Peyer's patch (tissue), 4 donors: ENCODE results near the gene RAMP3.

Experiments used
- POLR2A ChIP-seq, 2 donors: fragments of 450-650 bp; IDR thresholded peaks; one replicate each; pipeline ENCODE4 v1.5.1; 2017; ENCODE audit warnings: antibody characterized with exemption in 2 of 2, mild to moderate bottlenecking in 2 of 2, moderate library complexity in 2 of 2
- TF ChIP-seq, protein P1 (sequence below), 6 experiments: fragments of 450-650 bp in 4 of 6; fragments of 200-600 bp in 2 of 6; sonication (generic) in 1 of 6; IDR thresholded peaks; one replicate each; pipeline ENCODE4 v1.5.1; 2017 to 2019; ENCODE audit warnings: antibody characterized with exemption in 6 of 6, mild to moderate bottlenecking in 3 of 6, moderate library complexity in 1 of 6

DNA sequence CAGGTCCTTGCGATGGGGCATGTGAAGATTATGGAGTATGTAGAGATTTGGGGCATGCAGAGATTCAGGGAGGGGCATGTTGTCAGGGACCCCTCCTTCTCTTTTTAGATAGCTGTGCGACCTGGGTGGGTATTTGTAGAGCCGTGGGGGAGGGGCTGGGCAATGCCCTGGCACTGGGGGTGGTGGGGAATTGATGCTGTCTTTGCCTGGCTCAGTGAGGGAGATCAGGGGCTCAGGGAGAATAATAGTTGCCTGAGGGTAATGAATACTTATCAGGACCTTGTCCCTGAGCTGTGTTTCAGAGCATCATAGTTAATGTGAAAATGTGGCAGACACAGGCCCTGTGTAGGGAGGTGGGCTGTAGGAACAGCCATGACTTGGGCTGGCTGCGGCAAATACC is 3.5 kb downstream of the RAMP3 start:
- TF ChIP-seq, protein P1, sequence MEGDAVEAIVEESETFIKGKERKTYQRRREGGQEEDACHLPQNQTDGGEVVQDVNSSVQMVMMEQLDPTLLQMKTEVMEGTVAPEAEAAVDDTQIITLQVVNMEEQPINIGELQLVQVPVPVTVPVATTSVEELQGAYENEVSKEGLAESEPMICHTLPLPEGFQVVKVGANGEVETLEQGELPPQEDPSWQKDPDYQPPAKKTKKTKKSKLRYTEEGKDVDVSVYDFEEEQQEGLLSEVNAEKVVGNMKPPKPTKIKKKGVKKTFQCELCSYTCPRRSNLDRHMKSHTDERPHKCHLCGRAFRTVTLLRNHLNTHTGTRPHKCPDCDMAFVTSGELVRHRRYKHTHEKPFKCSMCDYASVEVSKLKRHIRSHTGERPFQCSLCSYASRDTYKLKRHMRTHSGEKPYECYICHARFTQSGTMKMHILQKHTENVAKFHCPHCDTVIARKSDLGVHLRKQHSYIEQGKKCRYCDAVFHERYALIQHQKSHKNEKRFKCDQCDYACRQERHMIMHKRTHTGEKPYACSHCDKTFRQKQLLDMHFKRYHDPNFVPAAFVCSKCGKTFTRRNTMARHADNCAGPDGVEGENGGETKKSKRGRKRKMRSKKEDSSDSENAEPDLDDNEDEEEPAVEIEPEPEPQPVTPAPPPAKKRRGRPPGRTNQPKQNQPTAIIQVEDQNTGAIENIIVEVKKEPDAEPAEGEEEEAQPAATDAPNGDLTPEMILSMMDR (IDR thresholded peaks at IDR 0.05): no peak
- no peak for TF ChIP-seq POLR2A (IDR thresholded peaks at IDR 0.05)
